ENCODE measurements around the gene RCL1. TPM values are rescaled to one million over a fixed set of nuclear protein-coding genes. Genes with fewer than 3 reads are reported as not detected.
"Not testable (repeated sequence)": the region's sequence is repeated elsewhere in the genome, so short reads cannot be mapped to it uniquely, and the experiment has no call there.

Gene RCL1
- polyA plus RNA-seq, 4 donors, result 14.7 to 20.4 (median 18.7) TPM

DNA sequence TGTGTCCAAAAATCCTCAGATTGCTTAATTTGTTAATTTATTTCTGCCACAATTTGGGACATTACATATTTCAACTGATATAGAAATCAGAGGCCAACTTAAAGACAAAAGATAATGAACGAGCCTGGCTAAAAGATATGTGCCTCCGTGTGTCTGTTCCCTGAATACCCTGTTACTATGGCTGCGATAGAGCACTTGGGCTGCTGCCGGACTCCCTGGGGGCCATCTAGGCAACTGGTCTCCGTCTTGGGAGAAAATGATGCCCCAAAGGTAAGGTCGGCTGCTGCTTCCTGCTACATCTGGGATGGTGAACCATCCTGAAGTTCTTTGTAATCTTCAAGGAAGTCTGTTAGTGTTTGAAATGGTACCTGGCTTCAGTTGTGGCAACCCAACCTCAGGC, 72.0 kb downstream of the RCL1 start:
- no peak for DNase-seq (ENCODE audit: low read depth in 4 of 4, low spot score in 3 of 4)

- no peak for DNase-seq (ENCODE audit: low read depth in 4 of 4, low spot score in 3 of 4)
Measured at GRCh38 chr9:4865681-4866080, 72.9 kb downstream of the RCL1 start.

GRCh38 chr9:4866239-4866969, 73.7 kb downstream of the RCL1 start:
- DNase-seq (ENCODE audit: low read depth in 4 of 4, low spot score in 3 of 4), result no peak

DNA sequence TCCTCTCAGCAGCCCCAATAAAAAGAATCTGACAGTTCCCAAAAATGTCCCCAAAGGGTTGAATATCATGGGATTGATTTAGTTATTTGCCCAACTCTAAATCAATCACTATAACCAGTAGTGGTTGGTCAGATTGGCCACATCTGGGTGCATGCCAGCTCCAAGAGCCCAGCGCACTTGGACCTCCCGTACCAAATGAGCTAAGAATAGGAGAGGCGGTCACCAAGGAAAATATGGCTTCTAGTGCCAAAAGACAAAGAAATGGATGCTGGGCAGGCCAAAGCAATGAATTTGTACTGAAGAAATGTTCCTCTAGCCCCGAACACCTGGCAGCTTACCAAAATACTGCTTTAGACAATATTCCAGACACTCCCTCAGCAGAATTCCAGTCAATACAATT, 80.3 kb downstream of the RCL1 start:
- no peak for DNase-seq (ENCODE audit: low read depth in 4 of 4, low spot score in 3 of 4)

- DNase-seq (ENCODE audit: low read depth in 4 of 4, low spot score in 3 of 4), result no peak
Measured at GRCh38 chr9:4875559-4875958, 82.8 kb downstream of the RCL1 start.

DNA sequence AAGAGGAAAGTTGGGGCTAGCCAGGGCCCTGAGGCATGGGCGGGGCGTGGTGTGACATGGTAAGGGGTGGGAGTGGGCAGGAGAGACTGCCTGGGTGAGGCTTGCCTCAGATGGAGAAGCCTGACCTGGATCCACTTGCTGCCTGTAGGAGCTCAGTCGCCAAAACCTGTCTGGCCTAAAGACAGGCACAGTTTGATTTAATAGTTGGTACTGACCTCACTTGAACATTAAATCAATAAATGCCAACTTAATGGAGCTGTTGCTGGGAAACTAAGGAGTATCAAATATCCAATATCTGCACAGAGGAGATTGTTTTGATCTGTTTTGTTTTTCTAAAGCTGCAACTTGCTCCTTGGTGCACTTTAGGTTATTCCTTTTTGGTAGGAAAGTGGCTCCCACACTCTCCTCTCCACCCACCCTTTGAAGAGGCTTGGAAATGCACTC, 86.4 kb downstream of the RCL1 start:
- peak in 1 of 4 donors; percentile 17 for DNase-seq (ENCODE audit: low read depth in 4 of 4, low spot score in 3 of 4)

DNA sequence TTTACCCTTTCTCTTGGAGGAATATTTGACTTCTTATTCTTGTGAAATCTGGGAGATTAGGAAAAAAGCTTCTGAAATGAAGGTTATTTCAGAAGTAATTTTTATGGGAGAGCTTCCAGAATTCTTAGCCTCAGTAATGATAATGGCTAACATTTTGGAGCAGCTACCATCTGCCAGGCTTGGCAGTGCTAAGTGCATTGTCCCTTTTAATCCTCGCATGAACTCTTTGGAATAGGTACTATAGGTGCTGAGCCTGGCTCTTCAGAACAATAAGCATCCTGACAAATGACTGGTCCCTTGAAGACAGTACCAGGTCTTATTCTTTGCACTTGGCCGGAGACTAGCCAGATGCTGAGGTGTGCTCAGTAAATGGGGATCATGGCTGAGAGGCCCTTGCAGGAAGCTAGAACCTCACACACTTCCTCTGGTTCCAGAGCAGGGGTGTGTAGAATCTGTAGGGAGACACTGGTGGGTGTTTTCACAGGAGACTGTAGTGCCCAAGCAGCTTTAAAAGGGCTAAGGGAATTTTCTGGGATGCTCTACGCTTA, 90.7 kb downstream of the RCL1 start:
- DNase-seq (ENCODE audit: low read depth in 4 of 4, low spot score in 3 of 4), result no peak

- DNase-seq (ENCODE audit: low read depth in 4 of 4, low spot score in 3 of 4), result peak in 2 of 4 donors; percentile 19 to 26
Measured at GRCh38 chr9:4886698-4887097, 94.0 kb downstream of the RCL1 start.

- DNase-seq (ENCODE audit: low read depth in 4 of 4, low spot score in 3 of 4), result no peak
Measured at GRCh38 chr9:4887556-4887955, 94.8 kb downstream of the RCL1 start.

- no peak for DNase-seq (ENCODE audit: low read depth in 4 of 4, low spot score in 3 of 4)
Measured at GRCh38 chr9:4890242-4890641, 97.5 kb downstream of the RCL1 start.

- DNase-seq (ENCODE audit: low read depth in 4 of 4, low spot score in 3 of 4), result no peak
Measured at GRCh38 chr9:4890929-4891328, 98.2 kb downstream of the RCL1 start.

- no peak for DNase-seq (ENCODE audit: low read depth in 4 of 4, low spot score in 3 of 4)
Measured at GRCh38 chr9:4891674-4892073, 98.9 kb downstream of the RCL1 start.

DNA sequence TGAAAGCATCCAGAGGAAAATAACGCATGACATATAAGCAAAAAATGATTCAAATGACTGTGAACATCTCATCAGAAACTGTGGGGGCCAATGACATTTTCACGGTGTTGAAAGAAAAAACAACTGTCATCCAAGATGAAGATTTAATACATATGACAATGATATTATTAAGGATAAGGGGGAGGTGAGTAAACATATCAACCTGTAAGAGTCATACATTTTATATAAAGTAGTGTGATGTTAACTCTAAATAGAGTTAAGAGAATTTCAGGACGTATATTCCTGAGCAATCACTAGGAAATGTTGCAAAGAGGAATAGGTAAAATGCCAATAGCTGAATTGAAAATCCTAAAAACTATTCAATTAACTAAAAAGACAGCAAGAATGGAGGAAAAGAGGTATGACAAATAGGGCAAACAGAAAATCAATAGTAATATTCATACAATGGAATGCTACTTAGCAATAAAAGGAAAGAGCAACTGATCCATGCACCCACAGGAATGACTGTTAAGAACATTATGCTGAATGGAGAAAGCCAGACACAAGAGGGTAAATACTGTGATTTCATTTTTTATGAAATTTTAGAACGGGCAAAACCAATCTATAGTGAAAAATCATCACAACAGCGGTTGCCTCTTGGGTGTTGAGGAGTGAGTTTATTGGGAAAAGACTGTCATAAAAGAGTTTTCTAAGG, 99.9 kb downstream of the RCL1 start:
- no peak for DNase-seq (ENCODE audit: low read depth in 4 of 4, low spot score in 3 of 4)

DNA sequence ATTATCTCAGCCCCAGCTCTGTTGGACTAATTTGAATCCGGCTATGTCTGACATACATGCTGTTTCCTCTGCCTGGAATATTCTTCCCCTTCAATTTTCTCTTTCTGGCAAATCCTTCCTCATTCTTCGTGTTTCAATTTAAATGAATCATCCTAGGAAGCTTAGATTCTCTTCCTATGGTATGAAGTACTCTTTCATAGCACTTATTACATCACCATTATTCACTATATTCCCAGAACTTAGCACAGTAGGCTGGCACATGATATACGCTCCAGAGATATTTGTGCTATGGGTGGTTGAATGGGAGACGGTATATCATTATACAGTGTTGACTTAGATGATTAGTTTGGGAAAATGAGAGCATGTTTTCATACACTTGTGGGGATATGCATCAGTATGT, 101.3 kb downstream of the RCL1 start:
- DNase-seq (ENCODE audit: low read depth in 4 of 4, low spot score in 3 of 4), result no peak

GRCh38 chr9:4899853-4900252, 107.1 kb downstream of the RCL1 start:
- not testable (repeated sequence) for DNase-seq (ENCODE audit: low read depth in 4 of 4, low spot score in 3 of 4)

- not testable (repeated sequence) for DNase-seq (ENCODE audit: low read depth in 4 of 4, low spot score in 3 of 4)
Measured at GRCh38 chr9:4901401-4902134, 108.8 kb downstream of the RCL1 start.

- no peak for DNase-seq (ENCODE audit: low read depth in 4 of 4, low spot score in 3 of 4)
Measured at GRCh38 chr9:4902135-4902475, 109.4 kb downstream of the RCL1 start.

DNA sequence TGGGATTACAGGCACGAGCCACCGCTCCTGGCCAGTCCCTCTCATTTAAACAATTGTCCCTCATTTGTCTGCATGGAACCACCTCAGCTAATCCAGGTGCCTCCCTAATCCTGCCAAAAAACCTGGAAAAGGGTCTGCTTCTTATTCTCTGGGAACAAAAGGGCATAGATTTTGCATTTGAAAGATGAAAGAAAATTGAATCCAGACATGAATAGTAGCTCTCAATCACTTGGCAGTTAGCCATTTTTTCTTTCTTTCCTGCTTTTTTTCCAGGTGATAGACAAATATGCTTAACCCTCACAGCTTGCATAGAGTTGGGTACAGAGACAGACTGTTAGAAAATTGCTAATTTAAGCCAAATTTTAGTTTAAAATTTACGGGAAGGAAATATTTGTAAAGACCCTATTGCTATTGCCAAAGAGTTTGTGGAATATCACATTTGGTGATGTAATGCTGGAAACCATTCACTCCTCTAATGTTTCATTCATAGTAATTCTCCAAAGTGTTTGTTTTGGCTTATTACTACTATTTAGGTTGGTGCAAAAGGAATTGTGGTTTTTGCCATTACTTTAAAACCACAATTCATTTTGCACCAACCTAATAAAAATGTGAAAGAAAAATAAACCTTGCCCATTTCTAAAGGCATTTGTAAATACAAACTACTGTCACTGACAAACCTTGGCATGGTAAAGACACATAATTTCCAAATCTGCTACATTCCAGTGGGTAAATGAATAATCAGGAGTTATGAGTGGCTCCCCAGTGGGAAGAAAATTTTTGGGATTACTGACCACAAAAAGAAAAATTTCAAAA, 111.8 kb downstream of the RCL1 start:
- DNase-seq (ENCODE audit: low read depth in 4 of 4, low spot score in 3 of 4), result no peak

GRCh38 chr9:4905135-4905490, 112.4 kb downstream of the RCL1 start:
- DNase-seq (ENCODE audit: low read depth in 4 of 4, low spot score in 3 of 4), result no peak

Measured in left renal pelvis (tissue), 4 donors.